ENCODE data around the gene TIMM17B. TPM values are rescaled to one million over a fixed set of nuclear protein-coding genes. Genes with fewer than 3 reads are reported as not detected.
"Not testable (repeated sequence)": the region's sequence is repeated elsewhere in the genome, so short reads cannot be mapped to it uniquely, and the experiment has no call there.

The TIMM17B gene
- total RNA-seq, 1 experiment from 2014 or later = 59.1 TPM

GRCh38 chrX:48894891-48895290 lies 2.7 kb downstream of the TIMM17B start:
- no peak for DNase-seq (ENCODE audit: low spot score)

GRCh38 chrX:48893556-48894348 lies 3.8 kb downstream of the TIMM17B start:
- no peak for DNase-seq (ENCODE audit: low spot score)

- no peak for DNase-seq (ENCODE audit: low spot score)
Measured at GRCh38 chrX:48892896-48893295, 4.7 kb downstream of the TIMM17B start.

- peak; percentile 77 for DNase-seq (ENCODE audit: low spot score)
Measured at GRCh38 chrX:48891402-48892288, 5.9 kb downstream of the TIMM17B start.

GRCh38 chrX:48890934-48891401 lies 6.6 kb downstream of the TIMM17B start:
- DNase-seq (ENCODE audit: low spot score) = no peak

GRCh38 chrX:48890296-48890925 lies 7.2 kb downstream of the TIMM17B start:
- DNase-seq (ENCODE audit: low spot score) = no peak

- not testable (repeated sequence) for DNase-seq (ENCODE audit: low spot score)
Measured at GRCh38 chrX:48886586-48886985, 11.0 kb downstream of the TIMM17B start.

GRCh38 chrX:48883729-48884128 lies 13.8 kb downstream of the TIMM17B start:
- no peak for DNase-seq (ENCODE audit: low spot score)

GRCh38 chrX:48876944-48877343 lies 20.6 kb downstream of the TIMM17B start:
- DNase-seq (ENCODE audit: low spot score) = not testable (repeated sequence)

- DNase-seq (ENCODE audit: low spot score) = not testable (repeated sequence)
Measured at GRCh38 chrX:48872017-48872416, 25.6 kb downstream of the TIMM17B start.

- peak; percentile 41 for DNase-seq (ENCODE audit: low spot score)
Measured at GRCh38 chrX:48864210-48864609, 33.4 kb downstream of the TIMM17B start.

GRCh38 chrX:48854898-48855297 lies 42.7 kb downstream of the TIMM17B start:
- no peak for DNase-seq (ENCODE audit: low spot score)

GRCh38 chrX:48854121-48854804 lies 43.3 kb downstream of the TIMM17B start:
- not testable (repeated sequence) for DNase-seq (ENCODE audit: low spot score)

GRCh38 chrX:48853494-48853893 lies 44.1 kb downstream of the TIMM17B start:
- DNase-seq (ENCODE audit: low spot score) = not testable (repeated sequence)

GRCh38 chrX:48852857-48853256 lies 44.7 kb downstream of the TIMM17B start:
- no peak for DNase-seq (ENCODE audit: low spot score)

GRCh38 chrX:48848847-48849246 lies 48.7 kb downstream of the TIMM17B start:
- no peak for DNase-seq (ENCODE audit: low spot score)

Other genes with a start within 250 kb of the TIMM17B start
- gene WAS, start 214.0 kb downstream of the TIMM17B start, total RNA-seq (2014; rRNA removed; shearing (Covaris generic)) = 0.10 and 0.16 TPM in 2 replicates
- gene SUV39H1, start 201.0 kb downstream of the TIMM17B start, total RNA-seq (2014; rRNA removed; shearing (Covaris generic)) = 11.8 and 13.6 TPM in 2 replicates
- gene GLOD5, start 136.0 kb downstream of the TIMM17B start, total RNA-seq (2014; rRNA removed; shearing (Covaris generic)) = not detected in 2 replicates
- not detected in 2 replicates for gene GATA1, start 111.2 kb downstream of the TIMM17B start, total RNA-seq (2014; rRNA removed; shearing (Covaris generic))
- gene HDAC6, start 95.7 kb downstream of the TIMM17B start, total RNA-seq (2014; rRNA removed; shearing (Covaris generic)) = 18.7 and 25.2 TPM in 2 replicates
- not detected in 2 replicates for gene ERAS, start 71.3 kb downstream of the TIMM17B start, total RNA-seq (2014; rRNA removed; shearing (Covaris generic))
- gene PCSK1N, start 62.2 kb downstream of the TIMM17B start, total RNA-seq (2014; rRNA removed; shearing (Covaris generic)) = 9.9 and 16.0 TPM in 2 replicates
- 53.0 and 61.4 TPM in 2 replicates for gene PQBP1, start 162 bp upstream of the TIMM17B start, total RNA-seq (2014; rRNA removed; shearing (Covaris generic))
- 23.2 and 32.8 TPM in 2 replicates for gene SLC35A2, start 13.9 kb upstream of the TIMM17B start, total RNA-seq (2014; rRNA removed; shearing (Covaris generic))
- 10.8 and 11.9 TPM in 2 replicates for gene PIM2, start 21.3 kb upstream of the TIMM17B start, total RNA-seq (2014; rRNA removed; shearing (Covaris generic))
- 22.3 and 34.2 TPM in 2 replicates for gene OTUD5, start 59.8 kb upstream of the TIMM17B start, total RNA-seq (2014; rRNA removed; shearing (Covaris generic))
- 0.12 TPM in 1 of 2 replicates, not detected in the other for gene KCND1, start 74.1 kb upstream of the TIMM17B start, total RNA-seq (2014; rRNA removed; shearing (Covaris generic))
- gene GRIPAP1, start 104.5 kb upstream of the TIMM17B start, total RNA-seq (2014; rRNA removed; shearing (Covaris generic)) = 15.3 and 15.9 TPM in 2 replicates
- 23.7 and 47.1 TPM in 2 replicates for gene TFE3, start 145.6 kb upstream of the TIMM17B start, total RNA-seq (2014; rRNA removed; shearing (Covaris generic))
- gene CCDC120, start 161.2 kb upstream of the TIMM17B start, total RNA-seq (2014; rRNA removed; shearing (Covaris generic)) = 0.08 and 0.31 TPM in 2 replicates
- gene PRAF2, start 176.2 kb upstream of the TIMM17B start, total RNA-seq (2014; rRNA removed; shearing (Covaris generic)) = 12.5 and 18.2 TPM in 2 replicates
- gene WDR45, start 182.1 kb upstream of the TIMM17B start, total RNA-seq (2014; rRNA removed; shearing (Covaris generic)) = 50.0 and 57.6 TPM in 2 replicates
- 18.1 and 24.6 TPM in 2 replicates for gene GPKOW, start 226.0 kb upstream of the TIMM17B start, total RNA-seq (2014; rRNA removed; shearing (Covaris generic))

Measured in H4 (cell line).